ENCODE data around the gene CCDC33.

The CCDC33 gene

DNA sequence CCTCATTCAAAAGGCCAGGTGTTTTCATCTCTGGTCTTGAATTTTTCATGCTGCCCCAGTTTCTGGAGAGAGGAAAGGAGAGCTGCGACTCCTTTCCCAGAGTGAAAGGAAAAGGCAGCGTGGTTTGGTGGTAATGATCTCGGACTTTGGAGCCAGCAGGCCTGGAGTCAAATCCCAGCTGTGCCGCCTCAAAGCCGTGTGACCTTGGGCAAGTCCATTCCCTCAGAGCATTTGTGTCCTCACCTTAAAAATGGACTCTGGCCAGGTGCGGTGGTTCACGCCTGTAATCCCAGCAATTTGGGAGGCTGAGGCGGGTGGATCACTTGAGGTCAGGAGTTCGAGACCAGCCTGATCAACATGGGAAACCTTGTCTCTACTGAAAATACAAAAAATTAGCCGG lies 4.7 kb upstream of the CCDC33 start:
- DNase-seq: no peak

DNA sequence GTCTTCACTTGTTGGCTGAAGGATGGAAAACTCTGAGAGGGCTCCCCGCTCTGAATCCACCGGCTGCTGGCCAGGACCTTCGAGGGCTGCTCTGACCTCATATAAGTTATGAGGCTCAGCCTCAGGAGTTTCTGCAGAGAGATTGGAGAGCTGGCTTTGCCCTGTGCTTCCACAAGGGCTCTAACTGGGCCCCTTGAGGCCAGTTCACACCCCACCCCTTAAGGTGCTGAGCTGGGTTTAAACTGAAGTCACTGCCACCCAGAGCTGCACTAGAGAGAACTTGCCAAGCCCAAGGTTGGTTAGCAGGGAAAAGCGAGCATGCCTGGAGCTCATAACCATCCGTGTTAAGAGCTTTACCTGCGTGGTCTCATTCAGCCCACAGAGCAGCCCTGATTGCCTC lies 2.8 kb upstream of the CCDC33 start:
- no peak for DNase-seq

DNA sequence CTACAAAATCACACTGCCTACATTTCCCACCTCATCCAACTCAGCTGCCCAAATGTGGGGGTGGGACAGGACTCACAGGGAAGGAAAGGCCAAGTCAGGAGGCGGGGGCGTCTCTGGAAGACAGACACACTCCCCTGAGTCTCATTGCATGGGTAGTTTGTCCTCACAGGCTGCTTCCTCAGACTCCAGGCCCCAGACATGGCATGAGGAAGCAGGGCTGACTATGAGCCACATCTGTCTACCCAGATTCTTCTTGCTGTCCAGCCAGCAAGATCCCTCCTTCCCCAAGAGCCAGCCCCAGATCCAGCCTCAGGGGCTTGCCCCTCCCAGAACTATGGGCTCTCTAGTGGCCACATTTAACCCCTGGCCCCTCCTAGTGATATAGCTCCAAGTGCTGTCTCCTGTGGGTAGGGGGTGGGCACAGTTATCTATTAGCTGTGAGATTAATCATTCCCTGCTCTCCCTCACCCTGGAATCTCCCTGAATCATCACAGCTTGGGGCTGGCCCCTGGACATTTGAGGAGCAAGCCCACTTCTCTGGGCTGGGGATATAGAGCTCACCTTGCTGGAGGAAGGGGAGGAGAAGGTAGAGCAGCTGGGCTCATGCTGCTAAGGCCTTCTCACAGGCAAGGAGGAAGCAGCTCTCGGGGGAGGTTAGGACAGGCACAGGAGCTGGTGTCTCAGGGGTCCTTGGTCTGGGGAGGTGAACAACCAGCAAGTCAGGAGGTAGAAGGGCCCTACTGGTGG lies 2.1 kb upstream of the CCDC33 start:
- DNase-seq: no peak

DNA sequence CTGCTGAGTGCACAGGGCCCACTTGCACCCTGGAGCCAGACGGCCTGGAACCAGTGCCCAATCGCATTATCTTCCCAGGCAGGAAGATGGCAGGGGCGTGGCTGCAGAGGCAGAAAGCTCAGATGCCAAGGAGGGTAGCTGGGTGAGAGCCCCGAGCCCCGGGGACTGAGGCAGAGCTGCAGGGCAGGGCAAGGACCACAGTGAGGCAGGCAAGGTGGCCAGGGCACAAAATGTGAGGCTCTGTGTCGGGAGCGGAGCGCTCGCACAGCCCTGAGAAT lies 1.6 kb upstream of the CCDC33 start:
- DNase-seq: no peak

DNA sequence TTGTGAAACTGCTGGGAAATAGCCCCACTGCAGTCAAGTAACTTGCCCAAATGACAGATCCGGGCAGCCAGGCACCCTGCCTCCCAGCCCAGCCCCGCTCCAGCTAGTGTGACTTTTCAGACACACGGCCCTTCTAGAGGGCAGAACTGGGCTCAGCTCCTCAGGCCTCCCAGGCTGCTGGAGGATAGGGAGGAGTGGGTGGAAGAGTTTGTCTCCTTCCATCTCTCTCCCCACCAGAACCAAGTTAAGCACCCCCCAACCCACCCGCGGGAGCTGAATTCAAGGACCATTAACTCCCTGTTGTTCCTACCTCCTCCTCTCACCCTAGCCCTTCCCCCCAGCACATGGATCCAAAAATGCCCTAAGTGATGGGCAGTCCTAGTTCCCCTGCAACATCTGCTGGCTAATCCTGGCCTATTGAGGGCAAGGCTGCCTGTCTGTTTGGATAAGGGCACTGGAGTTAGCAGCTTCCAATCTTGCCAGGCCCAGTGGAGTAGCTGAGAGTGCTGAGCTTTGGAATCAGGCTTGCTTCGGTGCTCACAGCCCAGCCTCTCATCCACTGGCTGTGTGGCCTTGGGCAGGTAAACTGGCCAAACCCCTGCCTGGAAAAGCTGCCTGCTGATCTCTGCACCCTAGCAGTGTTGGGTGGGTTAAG lies 3.1 kb downstream of the CCDC33 start:
- DNase-seq: peak; percentile 36 to 77

DNA sequence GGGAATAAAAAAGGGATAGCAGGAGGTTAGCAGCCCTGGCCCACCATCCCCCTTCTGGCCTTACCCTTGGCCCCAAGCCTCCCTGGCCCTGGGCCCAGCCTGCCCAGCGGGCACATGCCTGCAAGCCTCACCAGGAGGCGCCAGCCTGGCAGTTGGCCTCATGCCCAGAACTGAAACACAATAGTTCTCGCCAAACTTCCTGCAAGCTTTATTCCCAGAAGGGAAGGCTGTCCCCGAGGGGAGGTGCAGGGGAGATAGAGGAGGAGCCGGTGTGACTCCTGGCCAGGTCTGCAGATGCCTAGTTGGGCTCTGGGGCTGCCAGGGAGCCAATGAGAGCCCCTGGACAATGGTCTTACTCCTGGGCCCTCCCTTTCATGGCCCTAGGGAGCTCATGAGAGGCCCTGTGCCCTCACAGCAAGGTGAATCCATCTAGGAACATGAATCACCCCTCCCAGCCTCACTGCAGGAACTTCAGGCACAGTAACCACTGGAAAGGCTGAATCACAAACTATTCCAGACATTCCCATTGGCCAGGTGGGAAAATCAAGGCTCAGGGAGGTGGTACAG lies 4.0 kb downstream of the CCDC33 start:
- peak; percentile 89 to 99 for DNase-seq

DNA sequence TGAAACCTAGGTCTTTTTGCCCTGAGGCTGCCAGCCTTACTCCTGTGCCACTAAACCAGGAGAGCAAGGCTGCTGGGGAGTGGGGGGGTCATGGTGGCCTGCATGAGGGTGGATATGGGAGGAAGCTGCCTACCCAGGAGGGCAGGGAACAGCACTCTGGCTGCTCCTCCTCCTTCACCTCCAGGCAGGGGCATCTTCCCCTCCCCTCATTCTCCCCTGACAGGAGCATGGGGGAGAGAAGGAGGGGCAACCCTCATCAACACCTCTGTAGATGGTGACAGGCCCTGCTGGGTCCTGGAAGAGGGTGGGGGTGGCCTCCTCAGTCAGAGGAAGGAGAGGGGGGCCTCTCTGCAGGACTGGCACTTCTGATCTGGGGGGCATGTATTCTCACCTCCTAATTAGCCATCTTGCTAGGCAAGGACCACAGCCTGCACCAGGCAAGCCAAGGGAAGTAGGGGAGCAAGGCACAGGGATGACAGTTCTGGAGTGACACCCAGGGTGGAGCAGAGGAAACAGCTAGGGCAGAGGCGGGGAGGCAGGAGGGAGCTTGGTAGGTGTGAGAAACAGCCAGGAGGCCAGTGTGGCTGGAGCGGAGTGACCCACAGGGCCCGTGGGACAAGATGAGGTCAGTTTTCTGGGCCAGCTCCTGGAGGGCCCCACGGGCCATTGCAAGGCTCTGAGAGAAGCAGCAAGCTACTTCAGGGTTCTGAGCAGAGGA lies 4.9 kb downstream of the CCDC33 start:
- no peak for DNase-seq

DNA sequence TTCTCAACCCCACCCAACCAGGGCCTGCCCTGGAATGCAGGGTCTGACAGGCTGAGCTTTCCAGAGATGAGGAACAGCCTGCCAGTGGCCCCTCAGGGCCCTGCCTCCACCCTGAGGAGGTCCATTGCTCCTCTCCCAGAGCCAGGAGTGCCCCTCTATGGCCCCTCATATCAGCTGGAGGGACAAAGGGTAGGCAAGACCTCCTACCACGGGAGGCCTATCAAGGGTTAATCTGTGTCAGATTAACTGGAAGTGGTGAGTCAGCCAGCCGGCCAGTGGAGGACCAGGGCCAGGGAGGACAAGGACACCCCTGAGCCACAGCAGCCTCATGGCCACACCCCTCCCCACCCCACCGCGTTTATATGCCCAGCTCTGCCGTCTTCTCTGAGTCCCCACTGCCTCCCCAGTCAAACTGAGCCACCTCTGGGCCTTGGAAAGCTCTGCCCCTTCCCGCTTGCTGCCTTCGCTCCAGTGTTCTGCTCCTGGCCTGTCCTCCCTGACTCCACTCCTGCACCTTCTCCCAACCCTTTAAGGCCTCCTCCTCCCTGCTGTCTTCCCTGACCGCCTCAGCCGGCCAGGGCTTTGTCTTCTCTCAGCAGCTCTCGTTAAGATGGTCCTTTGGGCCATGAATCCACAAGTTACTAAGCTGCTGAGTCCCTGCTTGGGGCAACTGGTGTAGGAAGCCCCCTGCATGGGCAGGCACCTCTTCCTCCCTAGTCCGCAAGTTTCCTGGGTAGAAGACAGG lies 6.5 kb downstream of the CCDC33 start:
- no peak for DNase-seq

GRCh38 chr15:74243431-74243830 lies 7.3 kb downstream of the CCDC33 start:
- DNase-seq: no peak

DNA sequence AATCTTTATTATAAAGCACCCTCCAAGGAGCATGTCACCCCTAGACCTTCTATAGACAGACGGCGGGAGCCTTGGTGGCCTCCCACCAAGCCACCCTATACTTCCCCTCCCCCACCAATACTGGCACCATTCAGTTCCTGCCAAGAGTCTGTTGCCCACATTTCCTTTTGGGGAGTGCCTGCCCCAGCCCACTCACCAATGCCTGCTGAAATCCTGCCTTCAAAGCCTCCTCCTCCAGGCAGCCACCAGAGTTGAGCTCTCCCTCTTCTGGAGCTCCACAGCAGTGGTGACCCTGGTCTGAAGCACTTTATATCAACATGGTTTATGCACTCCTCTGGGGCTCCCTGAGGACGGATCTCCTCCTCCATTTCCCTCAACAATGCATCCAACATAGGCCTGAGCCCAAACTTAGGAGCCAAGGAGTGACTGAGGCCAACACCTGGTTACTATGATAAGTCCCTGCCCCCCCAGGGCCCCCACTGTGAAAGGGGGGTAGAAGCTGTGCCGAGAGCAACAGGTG lies 8.8 kb downstream of the CCDC33 start:
- DNase-seq: no peak

DNA sequence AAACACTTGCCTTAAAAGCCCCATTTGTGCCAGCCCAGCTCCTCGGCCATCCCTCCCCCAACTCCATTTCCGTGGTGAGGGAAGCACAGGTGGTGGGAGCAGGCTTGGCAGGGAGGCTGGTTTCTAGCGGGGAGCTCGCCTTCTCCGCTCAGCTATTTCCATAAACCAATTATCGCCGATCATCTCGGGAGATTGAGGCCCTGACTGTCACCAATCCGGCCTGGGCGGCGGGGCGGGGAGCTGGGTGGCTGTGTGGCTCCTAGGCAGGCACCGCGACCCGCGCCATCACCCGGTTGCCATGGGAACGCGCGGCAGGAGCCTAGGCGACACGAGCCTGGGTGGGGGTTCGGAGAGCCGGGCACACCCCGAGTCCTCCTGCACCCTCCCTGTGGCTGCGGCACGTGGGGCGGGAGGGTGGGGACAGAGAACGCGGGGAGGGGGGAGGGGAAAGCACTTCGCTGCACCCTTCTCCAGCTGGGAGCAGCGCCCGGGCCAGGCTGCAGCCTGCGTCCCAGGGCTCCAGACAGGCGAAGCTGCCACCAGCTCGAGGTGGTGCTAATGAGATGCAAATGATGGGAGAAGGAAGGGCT lies 9.3 kb downstream of the CCDC33 start:
- peak; percentile 39 to 77 for DNase-seq

GRCh38 chr15:74250266-74250665 lies 14.1 kb downstream of the CCDC33 start:
- DNase-seq: no peak

GRCh38 chr15:74251131-74251811 lies 15.1 kb downstream of the CCDC33 start:
- peak; percentile 82 to 96 for DNase-seq

- DNase-seq: peak; percentile 12 to 69
Measured at GRCh38 chr15:74252291-74252690, 16.2 kb downstream of the CCDC33 start.

DNA sequence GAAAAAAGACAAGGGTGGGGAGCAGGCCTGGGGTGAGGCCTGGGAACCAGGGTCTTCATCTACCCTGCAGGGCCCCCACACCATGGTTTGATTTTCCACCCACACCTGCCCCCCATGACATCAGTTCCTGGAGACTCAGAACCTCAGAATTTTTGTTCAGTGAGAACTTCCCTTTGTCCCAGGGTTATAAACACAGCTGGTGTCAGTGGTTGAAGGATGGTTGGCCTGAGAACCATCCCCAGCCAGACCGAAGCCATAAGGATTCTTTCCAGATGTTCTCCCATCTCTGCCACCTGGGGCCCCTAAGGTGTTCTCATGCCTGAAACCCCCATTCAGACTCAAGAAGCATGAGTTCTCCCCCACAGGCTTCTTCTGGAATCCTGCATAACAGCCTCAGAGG lies 16.6 kb downstream of the CCDC33 start:
- DNase-seq: no peak

DNA sequence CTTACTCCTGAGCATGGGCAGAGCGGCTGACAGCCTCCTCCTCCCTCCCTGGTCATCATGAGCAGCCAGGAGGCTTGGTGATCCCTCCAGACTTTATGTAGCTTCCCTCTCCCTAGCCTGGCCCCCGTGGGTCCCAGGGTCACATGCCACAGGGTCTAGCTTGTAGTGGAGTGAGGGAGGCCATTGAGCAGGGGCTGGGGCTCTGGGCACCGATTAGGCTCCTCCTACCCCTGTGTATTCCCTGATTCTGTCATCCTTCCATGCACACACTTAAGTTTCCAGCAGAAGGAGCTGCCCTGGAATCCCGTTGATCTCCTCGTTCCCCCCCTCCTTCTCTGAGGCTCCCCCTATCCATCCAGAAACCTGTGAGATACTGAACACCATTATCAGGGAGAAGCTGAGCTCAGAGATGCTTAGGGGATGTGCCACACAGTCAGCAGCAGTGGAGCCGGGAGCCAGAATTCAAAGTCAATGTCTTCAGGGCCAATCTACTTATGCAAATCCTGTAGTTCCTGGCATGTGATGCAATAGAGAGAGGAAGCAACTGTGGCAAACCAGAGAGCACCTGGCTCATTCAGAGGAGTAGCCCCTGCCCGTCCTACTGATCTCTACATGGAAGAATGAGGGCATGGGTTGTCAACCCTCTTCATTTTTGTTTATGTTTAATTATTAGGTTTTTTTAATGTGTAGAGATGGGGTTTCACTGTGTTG lies 17.2 kb downstream of the CCDC33 start:
- DNase-seq: peak in 1 of 2 experiments; percentile 47

GRCh38 chr15:74257105-74257504 lies 21.0 kb downstream of the CCDC33 start:
- DNase-seq: no peak

DNA sequence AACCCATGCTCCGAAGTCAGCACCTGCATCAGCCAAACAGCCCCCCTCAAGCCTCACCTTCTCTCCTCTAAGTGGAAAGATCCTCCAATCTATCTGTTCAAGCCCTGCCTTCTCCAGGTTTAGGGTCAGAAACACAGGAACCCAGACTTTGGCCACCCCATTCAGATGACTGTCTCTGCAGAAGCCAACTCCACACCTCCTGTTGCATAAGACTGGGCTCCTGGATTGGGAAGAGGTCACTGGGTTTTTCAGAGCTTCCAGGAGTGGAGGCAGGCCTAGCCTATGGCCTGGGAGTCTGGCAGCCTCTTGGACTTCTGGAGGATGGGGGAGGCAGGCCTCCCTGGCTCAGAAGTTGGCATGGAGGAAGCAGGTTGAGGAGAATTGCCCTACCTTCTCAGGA lies 21.5 kb downstream of the CCDC33 start:
- no peak for DNase-seq

- peak in 1 of 2 experiments; percentile 54 for DNase-seq
Measured at GRCh38 chr15:74258456-74259291, 22.5 kb downstream of the CCDC33 start.

DNA sequence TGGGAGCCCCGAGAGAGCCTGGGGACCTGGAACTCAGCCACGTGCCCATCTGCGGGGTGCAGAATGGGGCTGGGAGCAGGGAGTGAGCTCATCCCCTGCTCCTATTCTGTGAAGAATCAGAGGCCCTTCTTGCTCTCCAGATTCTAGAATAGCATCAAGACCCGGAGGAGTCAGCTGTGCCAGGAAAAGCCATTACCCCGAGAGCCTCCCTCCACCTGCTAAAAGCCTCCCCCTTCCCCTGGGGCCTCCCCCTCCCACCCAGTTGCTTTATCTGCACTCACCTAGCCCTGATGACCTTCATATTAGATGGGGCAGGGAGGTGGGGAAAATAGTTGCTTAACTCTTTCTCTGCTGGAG lies 23.1 kb downstream of the CCDC33 start:
- DNase-seq: peak in 1 of 2 experiments; percentile 54

Measured in NCI-H446 (cell line).